Osteoblast (primary cell): ENCODE data around the gene KCNA2. TPM values are rescaled to one million over a fixed set of nuclear protein-coding genes. Genes with fewer than 3 reads are reported as not detected.
A peak's percentile ranks its signal among the peaks of the same experiment; 100 is the strongest.

Experiments used
- DNase-seq: peaks from one replicate; pipeline ENCODE4 v3.0.0; 2011; ENCODE audit warnings: low spot score, mixed read lengths; ENCODE audit not compliant: insufficient read length; ENCODE audit errors: missing footprints
- H2AFZ ChIP-seq: 2 replicates; pipeline ENCODE4 v1.6.0; 2011; ENCODE audit warnings: mild to moderate bottlenecking, low read length
- H3K27ac ChIP-seq: 2 replicates; pipeline ENCODE4 v1.5.1; 2011; ENCODE audit warnings: mild to moderate bottlenecking, low read depth, low read length, moderate library complexity
- H3K27me3 ChIP-seq: 2 replicates; pipeline ENCODE4 v1.6.0; 2012; ENCODE audit warnings: mild to moderate bottlenecking, control low read depth, inconsistent platforms, low read length, moderate library complexity; ENCODE audit not compliant: insufficient read depth
- H3K36me3 ChIP-seq: 2 replicates; pipeline ENCODE4 v1.5.1; 2011; ENCODE audit warnings: mild to moderate bottlenecking, low read length, control low read depth, moderate library complexity; ENCODE audit not compliant: insufficient read depth
- H3K4me1 ChIP-seq: 2 replicates; pipeline ENCODE4 v1.5.1; 2011; ENCODE audit warnings: mild to moderate bottlenecking, low read length, control low read depth, moderate library complexity; ENCODE audit not compliant: insufficient read depth
- H3K4me2 ChIP-seq: 2 replicates; pipeline ENCODE4 v1.6.0; 2011; ENCODE audit warnings: mild to moderate bottlenecking, low read length; ENCODE audit not compliant: insufficient read depth
- H3K4me3 ChIP-seq: fragments of 200-600 bp; sonication (generic); 3 replicates; pipeline ENCODE4 v1.5.1; 2012; ENCODE audit warnings: mild to moderate bottlenecking, low read length, inconsistent platforms; ENCODE audit not compliant: insufficient read depth
- H3K79me2 ChIP-seq: 2 replicates; pipeline ENCODE4 v1.6.0; 2012; ENCODE audit warnings: mild to moderate bottlenecking, low read length, control low read depth, inconsistent platforms; ENCODE audit not compliant: insufficient read depth
- H3K9me3 ChIP-seq: 2 replicates; pipeline ENCODE4 v1.5.1; 2011; ENCODE audit warnings: low read depth, low read length, control low read depth
- H4K20me1 ChIP-seq: 2 replicates; pipeline ENCODE4 v1.6.0; 2012; ENCODE audit warnings: mild to moderate bottlenecking, low read length, control low read depth; ENCODE audit not compliant: insufficient read depth
- CTCF ChIP-seq: IDR thresholded peaks from 2 replicates; pipeline ENCODE4 v1.5.1; 2011; ENCODE audit warnings: mild to moderate bottlenecking, low read depth, low read length, moderate library complexity; ENCODE audit errors: extremely low read depth
- total RNA-seq: library from RNA; depleted of rRNA; stranded (reverse); fragments of >200 nt; gene quantifications from 2 replicates; pipeline ENCODE4 v1.2.3, GENCODE V29; 2012

Gene KCNA2
- total RNA-seq, 1 donor = not detected

- Histone ChIP-seq H4K20me1 (no peaks in the 10 kb centered on the region), H3K36me3 (no peaks in the 10 kb centered on the region), H2AFZ (no peak overlapping the region), H3K4me3 (no peak overlapping the region), H3K4me1 (peaks cover 5% of the 10 kb centered on the region), H3K27ac (no peak overlapping the region), H3K79me2 (no peaks in the 10 kb centered on the region), H3K9me3 (no peaks in the 10 kb centered on the region), H3K4me2 (no peak overlapping the region), H3K27me3 (peaks cover 38% of the 10 kb centered on the region)
- no peak for DNase-seq
- TF ChIP-seq CTCF = no peak
These were observed 49.7 kb downstream of the KCNA2 start for GRCh38 chr1:110556471-110556807.

GRCh38 chr1:110555807-110556470, 50.2 kb downstream of the KCNA2 start:
- Histone ChIP-seq H2AFZ (no peak overlapping the region), H3K79me2 (no peaks in the 10 kb centered on the region), H4K20me1 (no peaks in the 10 kb centered on the region), H3K4me1 (peaks cover 5% of the 10 kb centered on the region), H3K4me3 (peak overlapping the region; percentile 45), H3K9me3 (no peaks in the 10 kb centered on the region), H3K27ac (no peak overlapping the region), H3K36me3 (no peaks in the 10 kb centered on the region), H3K4me2 (peak overlapping the region; percentile 61), H3K27me3 (peaks cover 39% of the 10 kb centered on the region)
- DNase-seq = no peak
- no peak for TF ChIP-seq CTCF

GRCh38 chr1:110554871-110555801, 51.0 kb downstream of the KCNA2 start:
- H3K79me2 ChIP-seq = no peaks in the 10 kb centered on the region
- no peak for DNase-seq
- H3K4me3 ChIP-seq = peak overlapping the region; percentile 45
- peak; percentile 45 for TF ChIP-seq CTCF
- no peaks in the 10 kb centered on the region for H4K20me1 ChIP-seq
- H3K4me1 ChIP-seq = peaks cover 5% of the 10 kb centered on the region
- H3K4me2 ChIP-seq = peak overlapping the region; percentile 61
- H3K36me3 ChIP-seq = no peaks in the 10 kb centered on the region
- H3K27ac ChIP-seq = no peak overlapping the region
- no peak overlapping the region for H2AFZ ChIP-seq
- H3K27me3 ChIP-seq = peaks cover 39% of the 10 kb centered on the region
- no peaks in the 10 kb centered on the region for H3K9me3 ChIP-seq

GRCh38 chr1:110551278-110551809, 54.8 kb downstream of the KCNA2 start:
- Histone ChIP-seq H3K36me3 (no peaks in the 10 kb centered on the region), H3K4me1 (peaks cover 5% of the 10 kb centered on the region), H2AFZ (no peak overlapping the region), H3K9me3 (no peaks in the 10 kb centered on the region), H3K27ac (no peak overlapping the region), H4K20me1 (no peaks in the 10 kb centered on the region), H3K4me3 (no peak overlapping the region), H3K79me2 (no peaks in the 10 kb centered on the region), H3K4me2 (no peak overlapping the region), H3K27me3 (peaks cover 31% of the 10 kb centered on the region)
- no peak for DNase-seq
- TF ChIP-seq CTCF = no peak
